ENCODE results near the gene LMOD1. TPM values are rescaled to one million over a fixed set of nuclear protein-coding genes. Genes with fewer than 3 reads are reported as not detected.
A peak's percentile ranks its signal among the peaks of the same experiment; 100 is the strongest.

LMOD1 gene
- total RNA-seq, 4 donors from 2014 or later, result 86.9 to 165 (median 107) TPM

DNA sequence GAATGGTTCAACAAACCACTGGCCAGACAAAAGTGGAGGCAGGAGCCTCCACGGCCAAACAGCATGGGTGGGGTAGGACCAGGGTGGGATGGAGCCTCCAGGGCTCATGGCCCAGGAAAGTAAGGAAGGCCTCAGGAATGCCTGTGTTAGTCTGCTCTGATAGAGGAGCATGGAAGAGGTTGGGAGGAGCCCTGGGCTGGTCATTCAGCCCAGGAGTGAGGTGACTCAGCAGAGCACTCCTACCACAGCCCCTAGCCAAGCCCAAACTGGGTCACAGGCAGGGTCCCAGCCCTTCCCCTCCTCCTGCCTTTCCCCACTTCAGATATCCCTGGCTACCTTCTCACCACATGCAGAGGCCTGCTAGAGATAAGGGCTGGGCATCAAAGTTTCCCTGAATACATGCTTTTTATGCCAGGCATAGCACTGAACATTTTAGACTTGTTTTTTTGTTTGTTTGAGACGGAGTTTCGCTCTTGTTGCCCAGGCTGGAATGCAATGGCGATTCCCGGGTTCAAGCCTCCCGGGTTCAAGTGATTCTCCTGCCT lies 60.7 kb downstream of the LMOD1 start:
- DNase-seq (ENCODE audit: low spot score in 2 of 2), result no peak
- H3K4me3 ChIP-seq, result no peak overlapping the region
- H3K36me3 ChIP-seq, result no peaks in the 10 kb centered on the region
- H3K27ac ChIP-seq, result peak overlapping the region in 2 of 4 donors; percentile 19 to 54
- no peaks in the 10 kb centered on the region for H3K9me3 ChIP-seq
- no peaks in the 10 kb centered on the region for H3K27me3 ChIP-seq
- H3K4me1 ChIP-seq, result peaks cover 0 to 72% (median 22%) of the 10 kb centered on the region in 4 donors
- WGBS, 2 donors, result 82 to 87% methylated on average over 6 of the region's 6 CpGs
- TF ChIP-seq EP300 (IDR thresholded peaks at IDR 0.05), result no peak
- TF ChIP-seq POLR2A (IDR thresholded peaks at IDR 0.05), result no peak
- TF ChIP-seq, protein P1, sequence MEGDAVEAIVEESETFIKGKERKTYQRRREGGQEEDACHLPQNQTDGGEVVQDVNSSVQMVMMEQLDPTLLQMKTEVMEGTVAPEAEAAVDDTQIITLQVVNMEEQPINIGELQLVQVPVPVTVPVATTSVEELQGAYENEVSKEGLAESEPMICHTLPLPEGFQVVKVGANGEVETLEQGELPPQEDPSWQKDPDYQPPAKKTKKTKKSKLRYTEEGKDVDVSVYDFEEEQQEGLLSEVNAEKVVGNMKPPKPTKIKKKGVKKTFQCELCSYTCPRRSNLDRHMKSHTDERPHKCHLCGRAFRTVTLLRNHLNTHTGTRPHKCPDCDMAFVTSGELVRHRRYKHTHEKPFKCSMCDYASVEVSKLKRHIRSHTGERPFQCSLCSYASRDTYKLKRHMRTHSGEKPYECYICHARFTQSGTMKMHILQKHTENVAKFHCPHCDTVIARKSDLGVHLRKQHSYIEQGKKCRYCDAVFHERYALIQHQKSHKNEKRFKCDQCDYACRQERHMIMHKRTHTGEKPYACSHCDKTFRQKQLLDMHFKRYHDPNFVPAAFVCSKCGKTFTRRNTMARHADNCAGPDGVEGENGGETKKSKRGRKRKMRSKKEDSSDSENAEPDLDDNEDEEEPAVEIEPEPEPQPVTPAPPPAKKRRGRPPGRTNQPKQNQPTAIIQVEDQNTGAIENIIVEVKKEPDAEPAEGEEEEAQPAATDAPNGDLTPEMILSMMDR (IDR thresholded peaks at IDR 0.05), result no peak

DNA sequence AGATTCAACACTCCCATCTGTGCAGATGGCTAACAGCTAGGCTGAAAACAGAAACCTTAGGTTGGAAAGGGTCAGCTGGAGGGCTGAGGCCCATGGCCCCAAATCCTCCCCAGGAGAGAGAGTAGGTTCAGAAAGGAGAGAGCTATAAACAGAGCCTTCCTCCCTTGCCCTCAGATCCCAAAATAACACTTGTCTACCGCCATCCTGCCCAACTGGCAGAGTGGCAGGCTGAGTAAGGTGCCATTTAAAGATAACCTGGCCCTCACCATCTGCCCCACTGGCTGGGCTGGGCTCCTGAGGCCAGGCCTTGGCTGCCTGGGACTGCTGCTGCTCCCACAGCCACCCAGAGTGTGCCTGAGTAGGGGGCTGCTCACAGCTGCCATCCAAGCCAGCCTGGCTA lies 61.9 kb downstream of the LMOD1 start:
- no peak for DNase-seq (ENCODE audit: low spot score in 2 of 2)
- peak overlapping the region in 2 of 4 donors; percentile 9 to 54 for H3K27ac ChIP-seq
- H3K4me1 ChIP-seq, result peaks cover 0 to 60% (median 17%) of the 10 kb centered on the region in 4 donors

DNA sequence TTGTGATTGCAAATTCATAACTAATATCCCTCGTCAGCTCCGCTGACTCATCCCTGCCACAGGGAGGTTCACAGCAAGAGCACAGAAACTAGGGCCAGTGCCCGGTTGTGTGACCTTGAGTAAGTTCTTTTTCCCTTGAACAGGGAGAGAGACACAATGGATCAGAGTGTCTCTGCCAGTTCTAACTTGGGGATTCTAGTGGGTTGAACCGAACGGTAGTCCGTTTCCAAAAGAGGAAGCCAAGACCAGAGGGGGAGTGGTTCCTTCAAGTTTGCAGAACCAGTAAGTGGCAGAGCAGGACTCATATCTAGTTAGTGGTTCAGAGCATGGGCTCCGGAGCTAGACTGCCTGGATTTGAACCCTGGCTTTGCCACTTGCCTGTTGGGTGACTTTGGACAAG lies 62.6 kb downstream of the LMOD1 start:
- no peak for DNase-seq (ENCODE audit: low spot score in 2 of 2)
- Histone ChIP-seq H3K27ac (no peak overlapping the region), H3K27me3 (no peaks in the 10 kb centered on the region), H3K9me3 (no peaks in the 10 kb centered on the region), H3K4me3 (no peak overlapping the region), H3K36me3 (no peaks in the 10 kb centered on the region), H3K4me1 (peaks cover 0 to 56% (median 17%) of the 10 kb centered on the region in 4 donors)
- TF ChIP-seq, protein P1 (IDR thresholded peaks at IDR 0.05), result no peak
- TF ChIP-seq EP300 (IDR thresholded peaks at IDR 0.05) (peak in 1 of 2 donors; percentile 31), POLR2A (IDR thresholded peaks at IDR 0.05) (no peak)
- 23 to 30% methylated on average over 7 of the region's 7 CpGs for WGBS, 2 donors

More for the DNA sequence above, 61.9 kb downstream of the LMOD1 start:
- Histone ChIP-seq H3K4me3 (no peak overlapping the region), H3K9me3 (no peaks in the 10 kb centered on the region), H3K27me3 (no peaks in the 10 kb centered on the region), H3K36me3 (no peaks in the 10 kb centered on the region)
- 29 to 70% methylated on average over 1 of the region's 1 CpG for WGBS, 2 donors
- TF ChIP-seq, protein P1 (IDR thresholded peaks at IDR 0.05), result no peak
- TF ChIP-seq EP300 (IDR thresholded peaks at IDR 0.05) (no peak), POLR2A (IDR thresholded peaks at IDR 0.05) (no peak)

DNA sequence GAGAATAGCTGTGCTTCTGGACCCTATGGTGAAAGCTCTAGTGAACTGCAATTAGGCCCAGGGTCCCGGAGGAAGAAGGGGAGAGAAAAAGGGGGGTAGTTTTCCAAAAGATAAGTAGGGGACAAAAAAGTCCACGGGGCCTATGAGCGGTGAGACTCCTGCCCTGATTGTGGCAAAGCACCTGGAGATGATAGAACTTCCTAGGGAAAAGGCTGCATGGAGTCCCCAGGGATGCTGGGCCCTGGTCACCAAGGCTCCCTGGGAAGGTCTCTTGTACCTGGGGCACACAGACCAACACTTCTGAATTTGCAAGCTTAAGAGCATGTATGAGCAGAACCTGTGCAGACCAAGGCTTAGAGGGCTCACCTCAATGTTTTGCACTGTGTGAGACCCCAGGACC lies 63.1 kb downstream of the LMOD1 start:
- no peaks in the 10 kb centered on the region for H3K27me3 ChIP-seq
- no peaks in the 10 kb centered on the region for H3K36me3 ChIP-seq
- peaks cover 0 to 59% (median 17%) of the 10 kb centered on the region in 4 donors for H3K4me1 ChIP-seq
- TF ChIP-seq EP300 (IDR thresholded peaks at IDR 0.05), result no peak
- TF ChIP-seq, protein P1 (IDR thresholded peaks at IDR 0.05), result no peak
- no peak for TF ChIP-seq POLR2A (IDR thresholded peaks at IDR 0.05)
- 77 to 87% methylated on average over 3 of the region's 3 CpGs for WGBS, 2 donors
- DNase-seq (ENCODE audit: low spot score in 2 of 2), result no peak
- H3K4me3 ChIP-seq, result no peak overlapping the region
- H3K27ac ChIP-seq, result no peak overlapping the region
- no peaks in the 10 kb centered on the region for H3K9me3 ChIP-seq

DNA sequence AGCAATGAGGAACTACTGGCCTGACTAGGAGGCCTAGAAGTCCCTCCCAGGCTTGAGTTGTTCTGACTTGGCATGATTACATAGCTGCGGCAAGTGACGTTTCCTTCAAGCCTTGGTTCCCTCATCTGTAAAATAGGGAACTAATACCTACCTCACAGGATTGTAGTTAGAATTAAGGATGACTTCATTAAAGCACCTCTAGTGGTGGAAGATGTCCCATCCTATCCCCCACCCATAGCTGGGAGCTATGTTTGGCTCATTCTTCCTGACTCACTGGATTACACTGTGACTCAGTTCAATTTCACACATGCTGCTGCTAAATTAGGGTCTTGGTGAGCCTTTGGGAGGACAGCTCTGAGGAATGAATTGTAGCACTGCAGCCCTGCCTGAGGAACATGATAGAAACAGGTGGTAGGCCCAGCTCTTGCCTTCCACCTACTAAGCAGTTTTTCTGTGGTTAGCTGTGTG lies 63.6 kb downstream of the LMOD1 start:
- no peaks in the 10 kb centered on the region for H3K9me3 ChIP-seq
- no peak overlapping the region for H3K27ac ChIP-seq
- no peak for DNase-seq (ENCODE audit: low spot score in 2 of 2)
- peaks cover 0 to 58% (median 14%) of the 10 kb centered on the region in 4 donors for H3K4me1 ChIP-seq
- TF ChIP-seq, protein P1 (IDR thresholded peaks at IDR 0.05), result no peak
- no peak for TF ChIP-seq EP300 (IDR thresholded peaks at IDR 0.05)
- TF ChIP-seq POLR2A (IDR thresholded peaks at IDR 0.05), result no peak
- no peaks in the 10 kb centered on the region for H3K27me3 ChIP-seq
- H3K36me3 ChIP-seq, result no peaks in the 10 kb centered on the region
- 61 to 76% methylated on average over 2 of the region's 2 CpGs for WGBS, 2 donors
- no peak overlapping the region for H3K4me3 ChIP-seq
